ENCODE results near the gene CHD5. TPM values are rescaled to one million over a fixed set of nuclear protein-coding genes. Genes with fewer than 3 reads are reported as not detected.

The CHD5 gene
- polyA plus RNA-seq, 2 of the 4 experiments (the other 2 are of a cell fraction), result 0.21 to 0.66 TPM

GRCh38 chr1:6117064-6117463 is 63.1 kb downstream of the CHD5 start:
- DNase-seq (ENCODE audit: low read depth in 1 of 2, low spot score in 1 of 2), result no peak
- no peak for TF ChIP-seq CBX2 (IDR thresholded peaks at IDR 0.05; ENCODE audit: borderline replicate concordance, low read depth)
- TF ChIP-seq NPAS2 (CRISPR knock-in tag; IDR thresholded peaks at IDR 0.05; ENCODE audit: borderline replicate concordance), result no peak
- TF ChIP-seq CHD2 (IDR thresholded peaks at IDR 0.05; ENCODE audit: low read length, partially characterized antibody), result no peak
- TF ChIP-seq E2F6 (IDR thresholded peaks at IDR 0.05; ENCODE audit: borderline replicate concordance, low read depth), result no peak
- no peak for TF ChIP-seq MAFK (IDR thresholded peaks at IDR 0.05; ENCODE audit: partially characterized antibody)
- TF ChIP-seq POLR2AphosphoS2 (conservative IDR thresholded peaks at IDR 0.05; ENCODE audit: low read length), result no peak
- TF ChIP-seq HOXA7 (CRISPR knock-in tag; IDR thresholded peaks at IDR 0.05), result no peak
- no peak for TF ChIP-seq HOXB13 (CRISPR knock-in tag; IDR thresholded peaks at IDR 0.05; ENCODE audit: low read depth)
- no peak for TF ChIP-seq MAX (IDR thresholded peaks at IDR 0.05)
- no peak for TF ChIP-seq CEBPB (IDR thresholded peaks at IDR 0.05)
- TF ChIP-seq REST (IDR thresholded peaks at IDR 0.05), result no peak
- no peak for TF ChIP-seq BHLHE40 (IDR thresholded peaks at IDR 0.05; ENCODE audit: low read depth, low read length)
- TF ChIP-seq EP300 (IDR thresholded peaks at IDR 0.05), result no peak
- no peak for FAIRE-seq
- Histone ChIP-seq H3K27ac (no peak overlapping the region), H3K4me3 (no peak overlapping the region), H3K4me1 (no peaks in the 10 kb centered on the region), H3K4me2 (no peak overlapping the region), H3K9me3 (peaks cover 6% of the 10 kb centered on the region; the same call in 1 of the 3 replicates)
- ChIA-PET CTCF (no interaction called here), POLR2A (no interaction called here)
- no peak for ATAC-seq
- 79% methylated on average over 2 of the region's 2 CpGs for WGBS (ENCODE audit: missing lambda C conversion rate)

- no peak overlapping the region for H3K4me3 ChIP-seq
- ChIA-PET CTCF (interaction anchor here (0.7 to 1.1 kb wide), 2 partner anchors 10 kb away, joined by 3 read pairs; no protein-coding TSS in a partner anchor), POLR2A (no interaction called here)
- H3K4me2 ChIP-seq, result no peak overlapping the region
- TF ChIP-seq FOSL2 (IDR thresholded peaks at IDR 0.05) (no peak), FOSL2 (CRISPR knock-in tag; IDR thresholded peaks at IDR 0.05) (peak; percentile 24; the same call in 1 of the 2 replicates), MAZ (IDR thresholded peaks at IDR 0.05; ENCODE audit: borderline replicate concordance, low read depth, low read length) (no peak)
- peak in 1 of 2 experiments; percentile 13 for DNase-seq (ENCODE audit: low read depth in 1 of 2, low spot score in 1 of 2)
- FAIRE-seq, result no peak
- H3K27ac ChIP-seq, result no peak overlapping the region
- 22% methylated on average over 1 of the region's 1 CpG for WGBS (ENCODE audit: missing lambda C conversion rate)
- H3K9me3 ChIP-seq, result peaks cover 6% of the 10 kb centered on the region; the same call in 1 of the 3 replicates
- no peak; a peak in 1 of 6 replicates for ATAC-seq
- H3K4me1 ChIP-seq, result no peaks in the 10 kb centered on the region
These were observed 64.0 kb downstream of the CHD5 start for GRCh38 chr1:6116137-6116536.

GRCh38 chr1:6113745-6114144 is 66.4 kb downstream of the CHD5 start:
- no peaks in the 10 kb centered on the region for H3K4me1 ChIP-seq
- peaks cover 6% of the 10 kb centered on the region; the same call in 1 of the 3 replicates for H3K9me3 ChIP-seq
- no peak overlapping the region for H3K27ac ChIP-seq
- WGBS (ENCODE audit: missing lambda C conversion rate), result 66% methylated on average over 12 of the region's 14 CpGs
- ChIA-PET CTCF (interaction anchor here (0.6 to 1.8 kb wide), 4 partner anchors 13 to 267 kb away, joined by 3 to 9 read pairs (median 3); no protein-coding TSS in a partner anchor), POLR2A (no interaction called here)
- DNase-seq (ENCODE audit: low read depth in 1 of 2, low spot score in 1 of 2) (no peak), FAIRE-seq (no peak), ATAC-seq (no peak)
- no peak overlapping the region for H3K4me3 ChIP-seq
- H3K4me2 ChIP-seq, result no peak overlapping the region
- TF ChIP-seq ESRRA (IDR thresholded peaks at IDR 0.05; ENCODE audit: borderline replicate concordance, low read length) (no peak), CHD4 (IDR thresholded peaks at IDR 0.05; ENCODE audit: borderline replicate concordance) (no peak), NPAS2 (CRISPR knock-in tag; IDR thresholded peaks at IDR 0.05; ENCODE audit: borderline replicate concordance) (no peak), TFCP2L1 (CRISPR knock-in tag; IDR thresholded peaks at IDR 0.05) (no peak), POLR2A (IDR thresholded peaks at IDR 0.05; ENCODE audit: low read length) (no peak), TP53 (CRISPR knock-in tag; IDR thresholded peaks at IDR 0.05) (no peak), HMGXB4 (CRISPR knock-in tag; IDR thresholded peaks at IDR 0.05; ENCODE audit: borderline replicate concordance) (no peak), RFX5 (IDR thresholded peaks at IDR 0.05) (no peak), USF2 (IDR thresholded peaks at IDR 0.05) (no peak), ATOH8 (CRISPR knock-in tag; IDR thresholded peaks at IDR 0.05; ENCODE audit: low read depth) (no peak), PBX3 (IDR thresholded peaks at IDR 0.05) (no peak), FOSL2 (IDR thresholded peaks at IDR 0.05) (no peak), FOSL2 (CRISPR knock-in tag; IDR thresholded peaks at IDR 0.05) (no peak), CBX2 (IDR thresholded peaks at IDR 0.05; ENCODE audit: borderline replicate concordance, low read depth) (no peak)
